ENCODE data around the gene CDYL. TPM values are rescaled to one million over a fixed set of nuclear protein-coding genes. Genes with fewer than 3 reads are reported as not detected.

Gene CDYL
- total RNA-seq, 4 donors from 2014 or later: 41.9 to 52.3 (median 45.7) TPM

GRCh38 chr6:4983322-4983721, 207.1 kb downstream of the CDYL start:
- Histone ChIP-seq H3K4me3 (no peak overlapping the region), H3K4me1 (no peaks in the 10 kb centered on the region), H3K27ac (replicated peaks in 1 of 4) (no peak overlapping the region), H3K27me3 (no peaks in the 10 kb centered on the region), H3K36me3 (no peaks in the 10 kb centered on the region), H3K9me3 (peaks cover 0 to 25% (median 9%) of the 10 kb centered on the region in 4 donors)
- no peak for TF ChIP-seq EP300 (IDR thresholded peaks at IDR 0.05)
- TF ChIP-seq POLR2A (IDR thresholded peaks at IDR 0.05; ENCODE audit: low read depth): no peak
- no peak for TF ChIP-seq POLR2AphosphoS5 (IDR thresholded peaks at IDR 0.05)
- TF ChIP-seq, protein P1, sequence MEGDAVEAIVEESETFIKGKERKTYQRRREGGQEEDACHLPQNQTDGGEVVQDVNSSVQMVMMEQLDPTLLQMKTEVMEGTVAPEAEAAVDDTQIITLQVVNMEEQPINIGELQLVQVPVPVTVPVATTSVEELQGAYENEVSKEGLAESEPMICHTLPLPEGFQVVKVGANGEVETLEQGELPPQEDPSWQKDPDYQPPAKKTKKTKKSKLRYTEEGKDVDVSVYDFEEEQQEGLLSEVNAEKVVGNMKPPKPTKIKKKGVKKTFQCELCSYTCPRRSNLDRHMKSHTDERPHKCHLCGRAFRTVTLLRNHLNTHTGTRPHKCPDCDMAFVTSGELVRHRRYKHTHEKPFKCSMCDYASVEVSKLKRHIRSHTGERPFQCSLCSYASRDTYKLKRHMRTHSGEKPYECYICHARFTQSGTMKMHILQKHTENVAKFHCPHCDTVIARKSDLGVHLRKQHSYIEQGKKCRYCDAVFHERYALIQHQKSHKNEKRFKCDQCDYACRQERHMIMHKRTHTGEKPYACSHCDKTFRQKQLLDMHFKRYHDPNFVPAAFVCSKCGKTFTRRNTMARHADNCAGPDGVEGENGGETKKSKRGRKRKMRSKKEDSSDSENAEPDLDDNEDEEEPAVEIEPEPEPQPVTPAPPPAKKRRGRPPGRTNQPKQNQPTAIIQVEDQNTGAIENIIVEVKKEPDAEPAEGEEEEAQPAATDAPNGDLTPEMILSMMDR (IDR thresholded peaks at IDR 0.05): no peak
- intact Hi-C loops (cut with DNase I): no loop called here
- no peak for DNase-seq (ENCODE audit: extremely low spot score)
- WGBS: 77% methylated on average over 6 of the region's 6 CpGs

- Histone ChIP-seq H3K27me3 (no peaks in the 10 kb centered on the region), H3K27ac (replicated peaks in 1 of 4) (no peak overlapping the region), H3K4me1 (no peaks in the 10 kb centered on the region), H3K4me3 (no peak overlapping the region), H3K36me3 (peaks cover 0 to 7% (median 0%) of the 10 kb centered on the region in 4 donors), H3K9me3 (peaks cover 0 to 4% (median 0%) of the 10 kb centered on the region in 4 donors)
- 81% methylated on average over 3 of the region's 3 CpGs for WGBS
- DNase-seq (ENCODE audit: extremely low spot score): peak; percentile 7
- intact Hi-C loops (cut with DNase I): no loop called here
- TF ChIP-seq POLR2AphosphoS5 (IDR thresholded peaks at IDR 0.05): no peak
- TF ChIP-seq EP300 (IDR thresholded peaks at IDR 0.05): no peak
- TF ChIP-seq POLR2A (IDR thresholded peaks at IDR 0.05; ENCODE audit: low read depth): no peak
Measured at GRCh38 chr6:4986999-4987398, 210.8 kb downstream of the CDYL start.

GRCh38 chr6:4987432-4987831, 211.2 kb downstream of the CDYL start:
- 83% methylated on average over 4 of the region's 4 CpGs for WGBS
- no peak for TF ChIP-seq EP300 (IDR thresholded peaks at IDR 0.05)

DNA sequence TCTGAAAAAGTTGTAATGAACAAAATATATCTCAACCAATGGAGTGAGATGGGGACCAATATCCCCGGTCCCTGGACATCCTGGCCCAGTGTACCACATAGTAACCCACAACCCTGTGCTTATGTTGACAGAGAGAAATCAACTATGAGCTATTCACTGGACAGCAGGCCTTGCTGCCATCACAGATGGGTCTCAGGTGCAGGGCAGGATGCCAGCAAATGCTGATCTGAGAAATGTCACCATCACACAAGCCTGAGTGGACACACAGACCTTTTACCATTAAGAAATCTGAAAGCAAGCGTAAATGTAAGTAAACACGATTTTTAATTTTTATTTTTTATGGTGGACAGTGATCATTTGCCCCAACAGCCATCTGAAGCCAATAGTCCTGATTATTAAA, 218.5 kb downstream of the CDYL start:
- H3K4me3 ChIP-seq: no peak overlapping the region
- peak; percentile 50 for DNase-seq (ENCODE audit: extremely low spot score)
- WGBS: 96% methylated on average over 3 of the region's 3 CpGs
- H3K27ac ChIP-seq (replicated peaks in 1 of 4): no peak overlapping the region
- peaks cover 3 to 56% (median 29%) of the 10 kb centered on the region in 4 donors for H3K36me3 ChIP-seq
- TF ChIP-seq POLR2AphosphoS5 (IDR thresholded peaks at IDR 0.05): no peak
- TF ChIP-seq, protein P1 (IDR thresholded peaks at IDR 0.05): no peak
- TF ChIP-seq EP300 (IDR thresholded peaks at IDR 0.05): no peak
- TF ChIP-seq POLR2A (IDR thresholded peaks at IDR 0.05; ENCODE audit: low read depth): no peak
- intact Hi-C loops (cut with DNase I): no loop called here
- no peaks in the 10 kb centered on the region for H3K27me3 ChIP-seq
- H3K9me3 ChIP-seq: no peaks in the 10 kb centered on the region
- H3K4me1 ChIP-seq: no peaks in the 10 kb centered on the region

More at GRCh38 chr6:4987432-4987831, 211.2 kb downstream of the CDYL start:
- Histone ChIP-seq H3K4me3 (no peak overlapping the region), H3K4me1 (no peaks in the 10 kb centered on the region), H3K27ac (replicated peaks in 1 of 4) (no peak overlapping the region), H3K9me3 (peaks cover 0 to 4% (median 0%) of the 10 kb centered on the region in 4 donors), H3K36me3 (peaks cover 0 to 7% (median 0%) of the 10 kb centered on the region in 4 donors), H3K27me3 (no peaks in the 10 kb centered on the region)
- intact Hi-C loops (cut with DNase I): no loop called here
- peak; percentile 80 for DNase-seq (ENCODE audit: extremely low spot score)

- Histone ChIP-seq H3K36me3 (peaks cover 11 to 73% (median 43%) of the 10 kb centered on the region in 4 donors), H3K27ac (replicated peaks in 1 of 4) (no peak overlapping the region), H3K4me3 (no peak overlapping the region)
Measured at GRCh38 chr6:4997862-4998261, 221.7 kb downstream of the CDYL start.

More at GRCh38 chr6:4997862-4998261, 221.7 kb downstream of the CDYL start:
- intact Hi-C loops (cut with DNase I): no loop called here
- Histone ChIP-seq H3K4me1 (no peaks in the 10 kb centered on the region), H3K9me3 (no peaks in the 10 kb centered on the region), H3K27me3 (no peaks in the 10 kb centered on the region)
- peak; percentile 74 for DNase-seq (ENCODE audit: extremely low spot score)
- TF ChIP-seq, protein P1 (IDR thresholded peaks at IDR 0.05): no peak
- TF ChIP-seq EP300 (IDR thresholded peaks at IDR 0.05): no peak
- no peak for TF ChIP-seq POLR2AphosphoS5 (IDR thresholded peaks at IDR 0.05)
- no peak for TF ChIP-seq POLR2A (IDR thresholded peaks at IDR 0.05; ENCODE audit: low read depth)
- WGBS: 94% methylated on average over 5 of the region's 6 CpGs
